HG03432 (cell line): Measurements from ENCODE around the gene LTA4H.

ENCODE experiments used
- ATAC-seq: cut with Tn5 transposase; IDR thresholded peaks from one replicate; pipeline ENCODE4 v1.9.1; 2021; ENCODE audit warnings: mild to moderate bottlenecking, moderate library complexity; ENCODE audit not compliant: unreplicated experiment

Gene LTA4H

GRCh38 chr12:95966287-95966870 lies 69.0 kb downstream of the LTA4H start:
- ATAC-seq = no peak

GRCh38 chr12:95963096-95963495 lies 72.3 kb downstream of the LTA4H start:
- ATAC-seq = no peak

DNA sequence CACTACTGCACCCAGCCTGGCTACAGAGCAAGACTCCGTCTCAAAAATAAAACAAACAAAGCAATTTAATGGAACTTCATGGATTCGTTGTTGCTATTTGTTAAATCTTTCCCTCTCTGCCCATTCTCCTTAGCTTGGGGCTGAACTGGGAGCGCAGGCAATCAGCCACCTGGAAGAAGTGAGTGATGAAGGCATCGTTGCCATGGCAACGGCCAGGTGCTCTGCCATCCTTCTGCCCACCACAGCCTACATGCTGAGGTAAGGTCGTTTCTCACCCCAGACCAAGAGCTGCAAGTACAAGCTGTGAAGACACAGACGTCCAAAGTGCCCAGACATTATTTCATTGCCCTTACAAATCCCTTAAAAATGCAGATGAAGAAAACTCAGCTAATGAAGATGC lies 73.2 kb downstream of the LTA4H start:
- ATAC-seq = no peak

- no peak for ATAC-seq
Observed at GRCh38 chr12:95960241-95960640, 75.1 kb downstream of the LTA4H start.

GRCh38 chr12:95959107-95959506 lies 76.3 kb downstream of the LTA4H start:
- ATAC-seq = no peak

- no peak for ATAC-seq
Observed at GRCh38 chr12:95956557-95957145, 78.7 kb downstream of the LTA4H start.

GRCh38 chr12:95955549-95956159 lies 79.7 kb downstream of the LTA4H start:
- no peak for ATAC-seq

DNA sequence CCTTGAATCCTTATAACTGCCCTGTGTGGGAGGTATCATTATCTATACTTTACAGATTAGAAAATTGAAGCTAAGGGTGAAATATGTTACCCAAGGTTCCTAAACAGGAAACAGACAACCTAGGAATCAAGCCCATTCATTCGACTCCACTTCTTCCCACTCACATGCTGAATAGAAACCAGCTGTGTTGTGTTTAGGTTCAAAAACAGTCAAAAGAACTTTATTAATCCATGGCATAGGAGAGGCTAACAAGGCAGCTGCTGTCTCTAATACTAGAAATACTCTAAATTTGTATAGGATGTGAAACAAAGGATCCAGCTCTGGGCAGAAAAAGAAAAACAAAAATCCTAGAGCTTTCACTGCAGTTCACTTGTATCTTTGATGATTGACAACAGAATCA lies 82.4 kb downstream of the LTA4H start:
- no peak for ATAC-seq

DNA sequence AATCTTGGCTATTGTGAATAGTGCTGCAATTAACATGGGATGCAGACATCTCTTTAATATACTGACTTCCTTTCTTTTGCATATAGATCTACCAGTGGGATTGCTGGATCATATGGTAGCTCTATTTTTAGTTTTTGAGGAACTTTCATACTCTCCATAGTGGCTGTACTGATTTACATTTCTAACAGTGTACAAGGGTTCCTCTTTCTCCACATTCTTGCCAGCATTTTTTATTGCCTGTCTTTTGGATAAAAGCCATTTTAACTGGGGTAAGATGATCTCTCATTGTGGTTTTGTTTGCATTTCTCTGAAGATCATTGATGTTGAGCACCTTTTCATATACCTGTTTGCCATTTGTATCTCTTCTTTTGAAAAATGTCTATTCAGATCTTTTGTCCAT lies 83.9 kb downstream of the LTA4H start:
- ATAC-seq = no peak
